NCI-H345 treated with DMSO at 0.1 percent for 48 hours (cell line): Measurements from ENCODE around the gene QRFP.
"Not testable (repeated sequence)": the region's sequence is repeated elsewhere in the genome, so short reads cannot be mapped to it uniquely, and the experiment has no call there.

ENCODE experiments used
- DNase-seq: peaks from one replicate; lab custom pipeline; 2025; ENCODE audit not compliant: unreplicated experiment; lab: John Stamatoyannopoulos, UW

The QRFP gene

GRCh38 chr9:130854835-130855234 is 41.8 kb downstream of the QRFP start:
- DNase-seq: no peak

GRCh38 chr9:130854092-130854491 is 42.5 kb downstream of the QRFP start:
- no peak for DNase-seq

- DNase-seq: no peak
These were observed 43.8 kb downstream of the QRFP start for GRCh38 chr9:130852801-130853200.

- no peak for DNase-seq
These were observed 47.3 kb downstream of the QRFP start for GRCh38 chr9:130849356-130849755.

- not testable (repeated sequence) for DNase-seq
These were observed 48.1 kb downstream of the QRFP start for GRCh38 chr9:130848514-130848913.

- no peak for DNase-seq
These were observed 49.0 kb downstream of the QRFP start for GRCh38 chr9:130847306-130848217.

- DNase-seq: no peak
These were observed 49.9 kb downstream of the QRFP start for GRCh38 chr9:130846487-130847305.

- DNase-seq: no peak
These were observed 50.6 kb downstream of the QRFP start for GRCh38 chr9:130845901-130846481.

GRCh38 chr9:130845254-130845653 is 51.4 kb downstream of the QRFP start:
- DNase-seq: no peak

GRCh38 chr9:130844044-130844451 is 52.6 kb downstream of the QRFP start:
- no peak for DNase-seq

GRCh38 chr9:130843049-130843908 is 53.3 kb downstream of the QRFP start:
- no peak for DNase-seq
